Non-pigmented ciliary epithelial cell (primary cell): ENCODE results near the gene CAMK2A.
"Not testable (repeated sequence)": the region's sequence is repeated elsewhere in the genome, so short reads cannot be mapped to it uniquely, and the experiment has no call there.

Experiments used
- DNase-seq: peaks from one replicate; pipeline ENCODE4 v3.0.0-alpha.2; 2010; ENCODE audit warnings: low read depth

CAMK2A gene

DNA sequence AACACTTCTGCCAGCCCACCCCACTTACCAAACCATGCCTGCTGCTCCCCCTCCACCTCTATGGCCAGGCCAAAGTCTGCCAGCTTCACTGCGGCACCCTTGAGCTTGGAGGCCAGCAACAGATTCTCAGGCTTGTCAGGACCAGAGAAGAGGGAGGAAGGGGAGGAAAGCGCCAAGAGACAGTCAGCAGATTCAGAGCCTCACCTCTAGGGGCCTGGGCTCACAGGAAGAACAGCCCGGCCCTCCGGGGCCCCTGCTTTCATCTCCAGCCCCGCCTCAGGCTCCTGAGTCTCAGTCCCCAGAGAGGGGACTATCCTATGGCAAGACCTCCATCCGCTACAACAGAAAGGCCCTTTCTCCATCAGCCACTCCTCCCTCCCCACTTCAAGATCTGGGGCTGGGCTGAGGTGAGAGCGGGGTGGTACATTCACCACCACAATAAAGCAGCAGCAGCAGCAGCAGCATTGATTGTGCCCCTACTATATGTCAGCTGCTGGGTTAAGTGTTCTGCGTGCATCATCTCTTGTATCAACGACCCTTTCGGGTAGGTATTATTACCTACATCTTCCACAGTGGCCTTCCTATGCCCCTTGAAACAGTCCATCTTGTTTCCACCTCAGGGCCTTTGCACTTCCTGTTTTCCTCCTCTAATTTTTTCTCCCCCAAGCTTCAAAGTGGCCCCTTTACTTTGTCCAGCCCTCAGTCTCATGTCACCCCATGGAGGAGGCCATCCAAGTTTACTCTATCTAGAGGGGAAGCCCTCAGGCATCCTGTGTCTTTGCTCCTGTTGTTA, 36.0 kb downstream of the CAMK2A start:
- no peak for DNase-seq

DNA sequence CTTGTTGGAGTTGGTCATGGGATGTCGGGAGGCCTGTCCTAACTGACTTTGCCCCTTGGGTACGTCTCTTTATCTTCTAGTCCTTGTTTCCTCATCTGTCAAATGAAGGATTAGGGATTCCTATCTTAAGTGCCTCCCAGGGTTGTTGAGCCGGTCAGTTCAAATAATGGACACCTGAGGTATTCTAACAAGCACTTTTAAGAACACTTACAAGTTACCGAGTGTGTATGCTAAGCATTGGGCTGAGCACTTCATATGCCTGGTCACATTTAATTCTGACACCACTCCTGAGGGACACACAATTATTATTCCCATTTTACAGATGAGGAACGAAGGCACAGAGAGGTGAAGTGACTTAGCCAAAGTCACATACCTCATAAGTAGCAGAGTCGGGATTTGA, 37.1 kb downstream of the CAMK2A start:
- DNase-seq: no peak

DNA sequence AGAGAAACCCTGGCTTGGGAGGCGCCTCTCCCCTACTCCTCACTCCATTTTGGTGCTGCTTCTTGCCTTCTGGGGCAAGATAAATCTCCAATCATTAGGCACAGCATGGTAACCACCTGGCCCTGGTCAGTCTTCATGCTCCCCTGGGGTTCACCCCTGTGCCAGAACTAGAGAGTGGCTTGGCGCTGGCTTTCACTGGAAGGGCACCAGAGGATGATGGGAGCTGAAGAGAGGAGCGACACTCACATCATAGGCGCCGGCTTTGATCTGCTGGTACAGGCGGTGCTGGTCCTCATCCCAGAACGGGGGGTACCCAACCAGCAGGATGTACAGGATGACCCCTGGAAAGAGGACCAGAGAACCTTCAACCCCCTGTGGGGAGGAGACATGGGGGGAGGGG, 38.1 kb downstream of the CAMK2A start:
- DNase-seq: no peak

DNA sequence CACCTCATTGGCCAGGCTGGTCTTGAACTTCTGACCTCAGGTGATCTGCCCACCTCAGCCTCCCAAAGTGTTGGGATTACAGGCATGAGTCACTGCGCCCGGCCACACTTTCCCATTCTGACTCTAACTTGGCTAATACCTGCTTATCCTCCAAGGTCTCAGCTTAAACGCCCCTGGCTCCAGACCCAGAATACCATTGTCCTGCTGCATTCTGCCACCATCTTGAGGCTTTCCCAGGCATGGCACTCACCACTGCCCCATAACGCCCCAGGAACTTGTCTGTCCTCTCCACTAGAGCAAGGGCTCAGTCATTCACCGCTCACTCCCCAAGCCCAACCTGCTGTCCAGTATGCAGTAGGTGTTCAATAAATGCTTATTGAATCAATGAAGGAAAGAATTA, 39.8 kb downstream of the CAMK2A start:
- no peak for DNase-seq

DNA sequence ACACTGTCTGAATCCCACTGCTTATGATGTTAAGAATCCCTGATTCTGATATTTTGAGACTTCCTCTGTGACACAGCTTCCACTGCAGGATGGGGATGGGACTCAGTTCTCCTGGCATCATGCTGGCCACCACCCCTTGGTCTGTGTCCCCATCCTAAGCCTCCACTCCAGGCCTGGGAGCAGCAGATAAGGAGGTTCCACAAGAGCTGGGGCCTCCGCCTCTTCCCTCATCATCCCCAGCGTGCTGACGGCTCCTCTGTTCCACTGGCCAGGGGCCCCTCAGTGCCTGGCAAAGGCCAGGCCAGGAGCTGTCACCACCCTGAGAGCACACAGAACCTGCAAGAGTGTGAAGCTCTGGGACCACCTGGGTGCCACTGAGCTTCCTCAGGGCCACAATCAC, 40.6 kb downstream of the CAMK2A start:
- no peak for DNase-seq

DNA sequence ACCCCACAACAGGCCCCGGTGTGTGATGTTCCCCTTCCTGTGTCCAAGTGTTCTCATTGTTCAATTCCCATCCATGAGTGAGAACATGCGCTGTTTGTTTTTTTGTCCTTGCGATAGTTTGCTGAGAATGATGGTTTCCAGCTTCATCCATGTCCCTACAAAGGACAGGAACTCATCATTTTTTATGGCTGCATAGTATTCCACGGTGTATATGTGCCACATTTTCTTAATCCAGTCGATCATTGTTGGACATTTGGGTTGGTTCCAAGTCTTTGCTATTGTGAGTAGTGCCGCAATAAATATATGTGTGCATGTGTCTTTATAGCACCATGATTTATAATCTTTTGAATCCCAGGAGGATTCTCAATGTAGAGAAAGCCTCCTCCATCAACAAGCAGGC, 41.1 kb downstream of the CAMK2A start:
- DNase-seq: not testable (repeated sequence)

DNA sequence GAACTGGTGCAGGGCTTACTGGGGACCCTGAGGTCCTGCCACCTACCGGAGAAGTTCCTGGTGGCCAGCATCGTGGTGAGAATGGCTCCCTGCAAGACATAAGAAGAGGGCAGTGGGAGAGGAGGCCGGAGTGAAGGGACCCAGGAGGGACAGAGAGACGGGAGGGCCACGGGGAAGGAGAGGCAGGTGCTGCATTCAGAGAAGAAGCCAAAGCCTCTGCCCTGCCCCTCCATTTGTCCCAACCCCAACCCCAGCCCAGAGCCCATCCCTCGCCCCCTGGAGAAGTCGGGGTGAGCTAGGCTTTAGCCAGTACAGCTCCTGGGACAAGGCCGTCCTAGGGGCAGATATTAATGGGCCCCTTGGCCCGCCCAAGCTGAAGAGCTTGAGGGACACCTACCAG, 41.8 kb downstream of the CAMK2A start:
- no peak for DNase-seq

DNA sequence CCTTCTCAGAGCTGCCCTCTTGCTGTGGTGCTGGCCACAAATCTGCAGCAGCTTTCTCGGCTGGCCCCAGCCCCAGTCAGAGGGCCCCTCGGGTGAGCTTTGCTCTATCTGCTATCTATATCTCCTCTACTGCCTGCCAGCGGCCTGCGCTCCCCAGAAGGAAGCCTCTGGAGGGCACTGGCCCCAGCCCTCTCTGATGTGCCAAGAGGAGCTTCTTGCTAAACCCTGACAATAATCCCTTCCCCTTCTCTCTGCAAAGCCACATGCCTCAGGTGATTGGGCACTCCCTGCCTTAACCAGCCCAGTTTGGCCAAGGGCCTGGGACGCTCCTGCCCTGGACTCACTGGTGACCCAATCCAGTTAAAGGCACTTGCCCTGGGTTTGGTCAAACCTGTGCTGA, 42.7 kb downstream of the CAMK2A start:
- no peak for DNase-seq

DNA sequence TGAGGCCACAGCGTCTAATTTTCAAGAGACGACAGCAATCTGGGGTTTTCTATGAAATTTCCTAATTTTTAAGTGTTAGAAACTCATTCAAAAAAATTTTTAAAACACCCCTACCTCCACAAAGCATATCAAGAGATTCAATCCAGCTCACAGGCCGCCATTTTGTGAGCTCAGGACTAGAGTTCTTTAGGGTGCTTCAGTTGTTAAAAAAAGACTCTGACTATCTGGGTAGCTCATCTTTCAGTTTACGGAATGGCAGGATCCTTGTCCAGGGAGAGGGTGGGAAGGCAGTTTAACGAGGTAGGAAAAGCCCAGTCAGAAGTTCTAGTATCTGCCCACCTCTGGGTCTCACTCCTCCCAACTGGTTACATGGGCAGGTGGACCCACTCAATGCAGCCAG, 43.1 kb downstream of the CAMK2A start:
- no peak for DNase-seq

DNA sequence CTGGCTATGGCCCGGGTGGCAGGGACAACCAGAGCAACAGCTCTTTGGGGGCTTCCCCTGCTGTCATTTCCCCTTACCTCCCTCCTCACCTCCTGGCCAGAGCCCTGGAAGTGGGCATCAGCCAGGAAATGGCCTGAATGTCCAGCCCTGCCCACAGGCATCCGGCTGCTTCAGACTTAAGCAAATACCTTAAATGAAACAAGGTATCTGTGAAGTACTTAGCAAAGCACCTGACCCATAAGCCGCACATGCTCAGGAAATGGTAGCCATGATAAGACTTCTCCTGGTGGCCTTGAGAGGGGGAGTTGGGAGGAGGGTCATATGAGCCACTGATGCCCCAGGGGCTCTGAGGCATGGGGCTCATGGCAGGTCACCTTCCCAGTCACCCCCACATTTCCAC, 43.8 kb downstream of the CAMK2A start:
- DNase-seq: no peak

DNA sequence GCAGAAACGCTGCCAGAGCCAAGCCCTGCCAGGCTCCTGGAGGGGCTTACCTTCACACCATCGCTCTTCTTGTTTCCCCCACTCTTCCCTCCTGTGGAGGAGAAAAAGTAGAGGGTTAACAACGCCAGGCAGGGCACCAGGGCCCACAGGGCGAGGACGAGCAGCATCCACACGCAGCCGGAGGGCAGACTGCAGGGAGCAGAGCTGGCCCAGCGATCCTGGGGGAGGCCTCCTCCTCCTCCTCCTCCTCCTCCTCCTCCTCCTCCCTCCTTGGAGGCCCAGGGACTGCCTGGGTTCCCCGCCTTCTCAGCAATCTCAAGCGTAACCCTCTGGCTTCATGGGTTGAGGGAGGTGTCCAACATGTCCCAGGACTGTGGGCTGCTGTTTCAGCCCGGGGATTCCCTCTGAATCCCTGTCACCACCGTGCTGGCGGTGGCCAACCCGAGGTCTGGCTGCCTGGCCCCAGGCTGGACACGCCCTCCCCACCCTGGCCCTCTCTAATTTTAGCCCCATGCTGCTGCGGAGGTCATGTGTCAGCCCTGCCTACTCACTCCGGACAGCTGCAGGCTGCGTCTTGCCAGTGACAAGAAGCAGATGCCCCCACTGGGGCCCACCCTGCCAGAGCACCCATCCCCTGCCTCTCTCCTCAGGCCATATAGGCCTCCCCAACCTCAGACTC, 44.3 kb downstream of the CAMK2A start:
- no peak for DNase-seq

DNA sequence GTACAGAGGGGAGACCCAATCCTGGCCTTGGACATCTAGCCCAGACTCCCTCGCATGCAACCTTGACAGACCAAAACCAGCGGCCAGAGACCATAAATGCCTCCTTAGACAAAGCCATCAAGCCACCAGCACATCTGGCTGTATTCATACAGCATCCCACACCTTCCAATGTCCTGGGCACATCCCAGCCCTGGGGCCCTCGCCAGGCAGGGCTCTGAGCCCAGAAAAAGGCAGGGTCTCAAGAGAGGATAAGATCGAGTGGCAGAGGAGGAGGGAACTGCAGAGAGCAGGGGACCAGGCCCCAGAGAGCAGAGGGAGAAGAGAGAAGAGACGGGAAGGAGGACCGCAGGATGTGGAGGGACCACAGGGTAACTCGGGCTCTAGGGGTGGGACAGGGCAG, 45.4 kb downstream of the CAMK2A start:
- no peak for DNase-seq

DNA sequence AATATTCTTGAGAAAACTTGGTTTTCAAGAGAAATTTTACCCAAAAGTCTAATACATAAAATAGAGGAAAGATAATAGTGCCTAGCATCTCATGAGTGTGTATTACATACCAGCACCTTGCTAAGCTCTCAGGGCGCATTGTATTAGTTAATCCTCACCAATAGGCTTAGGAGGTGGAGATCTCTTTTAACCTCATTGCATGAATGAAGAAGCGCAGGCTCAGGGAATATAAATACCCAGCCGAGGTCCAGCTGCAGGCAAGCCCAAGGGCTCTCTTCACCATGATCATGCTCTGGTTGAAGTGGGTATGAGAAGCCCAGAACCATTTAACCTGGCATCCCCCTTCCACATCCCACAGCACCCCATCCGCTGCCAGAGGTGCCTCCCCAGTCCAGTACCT, 46.0 kb downstream of the CAMK2A start:
- DNase-seq: no peak

DNA sequence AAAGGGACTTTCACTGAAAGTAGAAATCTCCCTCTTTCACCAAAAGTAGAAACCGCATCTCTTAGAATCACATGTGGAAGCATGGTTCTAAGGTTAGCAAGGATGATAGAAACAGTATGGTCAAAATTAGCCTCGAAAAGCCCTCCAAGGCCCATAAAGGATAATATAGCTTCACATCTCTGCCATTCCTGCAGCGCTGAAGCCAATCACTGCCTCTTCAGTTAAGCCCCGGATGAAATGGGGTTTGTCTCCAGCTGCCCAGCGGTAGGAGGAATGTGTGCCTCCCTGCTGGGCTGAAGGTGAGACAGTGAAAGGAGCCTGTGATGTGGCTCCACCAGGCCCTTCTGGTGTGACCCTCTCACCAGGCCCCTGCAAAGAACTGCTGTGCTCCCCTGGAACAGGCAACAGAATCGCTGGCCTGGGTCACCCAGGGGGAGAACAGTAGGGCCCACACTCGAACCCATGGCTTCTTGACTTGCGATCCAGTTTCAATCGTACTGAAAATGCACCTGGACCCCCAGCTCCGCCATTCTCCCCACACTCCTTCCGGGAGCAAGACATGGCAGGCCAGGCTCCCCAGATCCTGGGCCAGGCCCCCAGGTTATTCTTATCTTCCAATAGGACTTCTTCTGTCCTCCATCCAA, 47.2 kb downstream of the CAMK2A start:
- no peak for DNase-seq

DNA sequence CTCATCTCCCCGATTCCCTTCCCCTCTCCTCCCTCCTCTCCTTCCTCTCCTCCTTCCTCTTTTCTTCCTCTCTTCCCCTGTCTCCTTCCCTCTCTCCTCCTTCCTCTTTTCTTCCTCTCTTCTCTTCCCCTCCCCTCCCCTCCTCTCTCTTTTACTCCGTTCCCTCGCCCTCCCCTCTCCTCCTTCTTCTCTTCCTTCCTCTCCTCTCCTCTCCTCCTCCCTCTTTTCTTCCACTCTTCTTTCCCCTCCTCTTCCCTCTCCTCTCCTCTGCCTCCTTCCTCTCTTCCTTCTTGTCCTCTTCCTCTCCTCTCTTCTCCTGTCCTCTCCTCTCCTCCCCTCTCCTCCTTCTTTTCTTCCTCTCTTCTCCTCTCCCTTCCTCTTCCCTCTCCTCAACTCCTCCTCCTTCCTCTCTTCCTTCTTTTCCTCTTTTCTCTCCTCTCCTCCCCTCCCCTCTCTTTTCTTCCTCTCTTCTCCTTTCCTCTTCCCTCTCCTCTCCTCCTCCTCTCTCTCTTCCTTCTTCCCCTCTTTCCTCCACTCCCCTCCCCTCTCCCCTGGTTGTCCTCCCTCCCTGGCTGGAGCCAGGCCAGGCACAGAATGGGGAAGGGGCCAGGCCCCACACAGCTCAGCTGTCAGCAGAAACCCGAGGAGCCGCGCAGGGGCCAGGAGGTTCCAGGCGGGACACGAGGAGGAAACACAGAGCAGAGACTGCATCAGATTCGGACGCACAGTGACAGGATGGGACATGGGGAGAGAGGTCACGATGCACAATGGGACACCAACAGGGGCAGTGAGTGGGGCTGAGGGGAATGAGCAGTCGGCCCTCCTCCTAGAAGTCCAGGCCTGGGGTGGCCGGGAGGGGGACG, 48.0 kb downstream of the CAMK2A start:
- no peak for DNase-seq

DNA sequence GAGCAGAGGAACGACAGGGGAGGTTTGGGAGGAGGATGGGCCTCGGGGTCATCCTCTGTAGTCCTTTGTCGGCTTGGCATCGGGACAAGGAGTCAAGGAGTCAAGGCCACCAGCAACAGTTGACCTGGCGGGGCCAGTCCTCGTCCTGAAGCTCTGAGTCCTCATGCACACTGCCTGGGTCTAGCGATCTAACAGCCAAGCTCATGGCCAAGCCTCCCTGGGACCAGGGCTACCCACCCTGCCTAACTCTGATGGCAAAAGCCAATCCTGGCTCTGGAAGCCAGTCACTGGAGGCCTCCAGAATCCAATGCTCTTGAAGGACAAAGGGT, 49.8 kb downstream of the CAMK2A start:
- no peak for DNase-seq

DNA sequence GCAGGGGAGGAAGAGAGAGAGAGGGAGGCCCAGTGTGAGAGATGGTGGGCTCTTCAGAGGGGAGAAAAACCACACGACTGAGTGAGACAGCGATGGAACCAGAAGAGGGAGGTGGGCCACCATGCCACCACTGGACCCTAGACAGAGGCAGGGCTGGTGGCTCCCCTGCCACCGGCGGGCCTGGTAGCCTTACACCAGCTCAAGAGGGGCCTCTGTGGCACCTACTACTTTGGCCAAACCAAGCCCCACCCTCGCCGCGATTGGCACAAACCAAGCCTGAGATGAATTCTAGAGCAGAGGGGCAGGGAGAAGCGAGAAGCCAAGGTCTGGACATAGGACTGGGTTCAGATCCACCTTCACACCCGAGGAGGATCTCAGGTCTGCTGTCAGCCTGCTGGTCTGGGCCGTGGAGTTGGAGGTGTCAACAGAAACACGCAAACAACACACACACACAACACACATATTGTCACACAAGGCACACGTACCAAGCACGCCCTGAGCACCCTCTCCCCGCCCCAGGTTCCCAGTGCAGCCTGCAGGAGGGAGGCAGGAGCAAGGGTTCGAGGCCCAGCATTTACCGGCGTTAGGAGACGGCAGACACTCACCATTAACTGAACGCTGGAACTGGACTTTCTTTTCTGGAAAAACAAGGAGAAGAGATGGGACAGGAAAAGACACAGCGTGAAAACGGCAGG, 50.3 kb downstream of the CAMK2A start:
- no peak for DNase-seq

DNA sequence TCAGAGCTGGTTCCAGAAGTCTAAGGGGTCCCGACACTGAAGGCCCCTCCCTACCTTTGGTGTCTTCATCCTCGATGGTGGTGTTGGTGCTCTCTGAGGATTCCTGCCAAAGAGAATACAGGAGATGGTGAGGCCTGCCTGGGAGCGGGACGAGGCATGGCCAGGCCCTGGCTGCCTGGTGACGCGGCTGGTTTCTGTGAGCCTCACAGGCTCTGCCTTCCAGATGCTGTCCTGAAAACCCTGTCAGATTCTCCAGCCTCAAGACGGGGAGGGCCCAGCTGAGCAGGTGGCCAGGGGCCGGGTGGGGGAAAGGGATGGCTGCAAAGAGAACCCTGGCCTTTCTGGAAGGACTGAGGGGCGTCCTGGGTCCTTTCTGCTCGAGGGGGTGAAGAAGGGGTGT, 50.9 kb downstream of the CAMK2A start:
- DNase-seq: no peak

DNA sequence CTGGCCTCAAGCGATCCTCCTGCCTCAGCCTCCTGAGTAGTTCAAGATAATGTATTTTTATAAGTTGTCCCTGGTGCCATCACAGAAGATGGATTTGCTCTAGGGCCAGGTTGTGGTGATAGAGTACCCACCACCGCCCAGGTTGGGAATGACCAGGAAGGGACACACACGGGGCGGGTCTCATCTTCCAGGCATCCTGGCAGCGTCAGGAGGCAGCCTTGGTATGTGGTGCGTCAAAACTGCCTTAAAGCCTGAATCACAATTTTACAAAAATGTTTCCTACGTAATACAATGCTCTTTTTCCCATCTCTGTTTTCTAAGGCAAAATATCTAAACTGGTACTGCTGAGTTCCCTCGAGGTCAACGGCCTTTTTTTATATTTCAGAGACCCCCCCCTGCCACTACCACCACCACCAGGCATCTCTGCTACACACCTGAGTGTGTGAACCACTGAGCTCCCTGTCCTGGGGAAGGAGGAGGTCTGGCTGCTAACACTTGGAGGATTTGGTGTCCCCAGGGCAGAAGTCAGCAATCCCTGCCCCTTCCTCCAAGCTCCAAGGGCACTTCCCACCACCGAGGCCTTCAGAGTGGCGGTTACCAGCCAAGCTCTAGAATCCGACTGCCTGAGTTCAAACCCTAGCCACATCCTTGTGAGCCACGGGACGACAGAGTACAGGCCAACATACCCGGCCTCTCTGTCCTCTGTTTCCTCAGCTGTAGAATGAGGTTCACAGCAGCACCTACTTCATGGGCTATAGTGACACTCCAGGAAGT, 52.4 kb downstream of the CAMK2A start:
- DNase-seq: no peak

DNA sequence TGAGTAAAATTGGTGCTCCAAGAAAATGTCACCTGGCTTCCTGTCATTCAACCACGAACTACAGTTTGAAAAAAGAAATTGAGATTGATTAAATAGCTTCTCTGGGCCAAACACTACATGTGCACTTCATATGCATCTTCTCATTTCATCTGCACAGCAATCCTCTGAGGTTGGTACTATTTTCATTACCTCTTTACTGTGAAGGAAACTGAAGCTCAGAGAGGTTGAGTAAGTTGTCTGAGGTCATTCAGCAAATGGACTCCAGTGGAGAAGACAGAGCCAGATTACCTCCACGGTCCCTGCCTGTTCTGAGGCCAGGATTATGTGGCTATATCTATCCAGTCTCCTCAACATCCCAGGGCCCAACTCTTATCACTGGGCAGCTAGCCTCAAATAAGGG, 53.3 kb downstream of the CAMK2A start:
- no peak for DNase-seq

DNA sequence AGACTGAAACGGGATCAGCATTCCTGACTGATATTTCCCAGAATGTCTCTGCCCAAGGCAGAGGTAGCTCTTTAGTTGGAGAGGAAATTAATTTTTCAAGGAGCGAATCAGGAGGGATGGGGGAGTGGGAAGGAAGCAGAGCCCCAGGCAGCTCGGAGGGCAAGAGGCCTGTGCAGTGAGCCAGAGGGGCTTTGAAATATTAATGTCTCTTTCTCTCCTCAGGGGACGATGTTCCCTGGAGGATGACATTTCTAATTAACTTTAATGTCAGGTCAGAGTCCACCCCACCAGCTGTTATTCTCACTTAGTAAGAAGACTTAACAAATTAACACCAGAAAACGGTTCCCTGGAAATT, 54.1 kb downstream of the CAMK2A start:
- no peak for DNase-seq
